Astrocyte of the spinal cord (primary cell): ENCODE data around the gene AGO3.

Experiments used
- DNase-seq: peaks from one replicate; pipeline ENCODE4 v3.0.0; 2011; ENCODE audit warnings: low read depth, low spot score
- H3K4me3 ChIP-seq: 2 replicates; pipeline ENCODE4 v1.5.1; 2011; ENCODE audit warnings: low read depth, mild to moderate bottlenecking, low read length, moderate library complexity
- in situ Hi-C: cut with HindIII; loops from 2 replicates; pipeline ENCODE4 v1.10.0; 2017; ENCODE audit warnings: low sequenced_read_pairs
- TF ChIP-seq, protein P1 (sequence below): IDR thresholded peaks from 2 replicates; pipeline ENCODE4 v1.5.1; 2012; ENCODE audit warnings: low read depth, mild to moderate bottlenecking, low read length, inconsistent platforms

AGO3 gene

DNA sequence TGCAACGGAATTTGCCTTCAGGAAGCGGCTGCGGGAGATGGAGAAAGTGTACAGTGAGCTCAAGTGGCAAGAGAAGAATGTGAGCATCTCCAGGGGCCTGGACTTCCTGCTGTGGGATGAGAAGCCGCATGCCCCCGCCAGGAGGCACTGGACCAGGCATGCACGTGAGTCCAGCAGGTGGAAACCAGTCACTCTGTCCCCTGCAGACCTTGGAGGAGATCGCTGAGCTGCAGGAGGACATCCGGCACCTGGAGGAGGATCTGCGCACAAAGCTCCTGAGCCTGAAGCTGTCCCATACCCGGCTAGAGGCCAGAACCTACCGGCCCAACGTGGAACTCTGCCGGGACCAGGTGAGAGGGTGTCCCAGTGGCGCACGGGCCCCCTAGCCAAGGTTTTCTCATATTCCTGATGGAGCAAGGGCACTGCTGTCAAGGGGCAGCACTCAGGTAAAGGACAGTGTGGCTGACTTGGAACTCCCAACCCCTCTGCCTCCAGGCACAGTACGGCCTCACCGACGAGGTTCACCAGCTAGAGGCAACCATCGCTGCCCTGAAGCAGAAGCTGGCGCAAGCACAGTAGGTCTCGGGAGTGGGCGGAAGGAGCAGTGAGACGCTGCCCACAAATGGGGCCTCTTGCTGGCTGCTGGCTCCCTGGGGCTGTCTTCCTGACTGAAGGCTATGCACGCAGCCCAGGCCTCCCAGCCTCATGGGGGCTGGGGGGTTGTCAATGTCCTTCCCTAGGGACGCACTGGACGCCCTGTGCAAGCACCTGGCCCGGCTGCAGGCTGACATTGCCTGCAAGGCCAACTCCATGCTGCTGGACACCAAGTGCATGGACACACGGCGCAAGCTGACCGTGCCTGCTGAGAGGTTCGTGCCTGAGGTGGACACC is 156.6 kb downstream of the AGO3 start:
- in situ Hi-C loops = no loop called here
- DNase-seq = no peak
- TF ChIP-seq, protein P1, sequence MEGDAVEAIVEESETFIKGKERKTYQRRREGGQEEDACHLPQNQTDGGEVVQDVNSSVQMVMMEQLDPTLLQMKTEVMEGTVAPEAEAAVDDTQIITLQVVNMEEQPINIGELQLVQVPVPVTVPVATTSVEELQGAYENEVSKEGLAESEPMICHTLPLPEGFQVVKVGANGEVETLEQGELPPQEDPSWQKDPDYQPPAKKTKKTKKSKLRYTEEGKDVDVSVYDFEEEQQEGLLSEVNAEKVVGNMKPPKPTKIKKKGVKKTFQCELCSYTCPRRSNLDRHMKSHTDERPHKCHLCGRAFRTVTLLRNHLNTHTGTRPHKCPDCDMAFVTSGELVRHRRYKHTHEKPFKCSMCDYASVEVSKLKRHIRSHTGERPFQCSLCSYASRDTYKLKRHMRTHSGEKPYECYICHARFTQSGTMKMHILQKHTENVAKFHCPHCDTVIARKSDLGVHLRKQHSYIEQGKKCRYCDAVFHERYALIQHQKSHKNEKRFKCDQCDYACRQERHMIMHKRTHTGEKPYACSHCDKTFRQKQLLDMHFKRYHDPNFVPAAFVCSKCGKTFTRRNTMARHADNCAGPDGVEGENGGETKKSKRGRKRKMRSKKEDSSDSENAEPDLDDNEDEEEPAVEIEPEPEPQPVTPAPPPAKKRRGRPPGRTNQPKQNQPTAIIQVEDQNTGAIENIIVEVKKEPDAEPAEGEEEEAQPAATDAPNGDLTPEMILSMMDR = no peak
- no peak overlapping the region for H3K4me3 ChIP-seq

- in situ Hi-C loops = no loop called here
- TF ChIP-seq, protein P1 = no peak
- H3K4me3 ChIP-seq = peak overlapping the region; percentile 36
- DNase-seq = no peak
These were observed 157.3 kb downstream of the AGO3 start for GRCh38 chr1:36088265-36088576.

DNA sequence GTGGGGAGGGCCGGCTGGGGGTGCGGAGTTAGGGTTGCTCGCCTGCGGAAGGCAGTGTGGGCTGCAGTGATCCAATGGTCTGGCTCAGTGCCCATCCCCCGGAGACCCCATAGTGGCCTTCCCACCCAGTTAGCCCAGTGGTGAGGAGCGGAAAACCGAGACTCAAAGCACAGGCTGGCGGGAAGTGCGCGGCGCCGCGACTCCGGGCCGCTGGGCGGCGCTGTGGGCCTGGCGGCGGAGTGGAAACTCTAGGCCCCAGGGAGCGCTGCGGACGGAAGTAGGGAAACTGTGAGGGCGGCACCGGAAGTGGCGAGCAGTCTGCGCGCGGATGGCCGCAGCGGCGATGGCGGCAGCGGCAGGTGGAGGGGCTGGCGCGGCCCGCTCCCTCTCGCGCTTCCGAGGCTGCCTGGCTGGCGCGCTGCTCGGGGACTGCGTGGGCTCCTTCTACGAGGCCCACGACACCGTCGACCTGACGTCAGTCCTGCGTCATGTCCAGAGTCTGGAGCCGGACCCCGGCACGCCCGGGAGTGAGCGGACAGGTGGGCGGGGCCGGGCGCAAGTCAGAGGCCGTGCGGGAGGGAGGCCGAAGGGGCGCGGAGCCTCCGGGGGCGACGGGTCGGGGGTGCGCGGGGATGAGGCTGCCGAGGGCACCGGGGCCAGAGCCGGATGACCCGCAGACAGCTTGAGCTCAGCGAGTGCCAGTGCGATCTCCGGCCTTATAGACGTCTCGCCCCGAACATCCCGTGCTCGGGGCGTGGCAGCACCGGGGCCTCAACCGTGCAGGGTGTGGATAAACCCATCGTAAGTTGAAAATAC is 157.9 kb downstream of the AGO3 start, which contains the start of gene ADPRS:
ADPRS (plus strand) TSS at position 316 of the 816 bp plus-strand sequence; CDS start at position 329, 13 bp downstream.
- DNase-seq = peak; percentile 90
- peak within 1 kb of the TSS; percentile 67 for H3K4me3 ChIP-seq
- TF ChIP-seq, protein P1 = peak; percentile 89
- in situ Hi-C loops = no loop called here

DNA sequence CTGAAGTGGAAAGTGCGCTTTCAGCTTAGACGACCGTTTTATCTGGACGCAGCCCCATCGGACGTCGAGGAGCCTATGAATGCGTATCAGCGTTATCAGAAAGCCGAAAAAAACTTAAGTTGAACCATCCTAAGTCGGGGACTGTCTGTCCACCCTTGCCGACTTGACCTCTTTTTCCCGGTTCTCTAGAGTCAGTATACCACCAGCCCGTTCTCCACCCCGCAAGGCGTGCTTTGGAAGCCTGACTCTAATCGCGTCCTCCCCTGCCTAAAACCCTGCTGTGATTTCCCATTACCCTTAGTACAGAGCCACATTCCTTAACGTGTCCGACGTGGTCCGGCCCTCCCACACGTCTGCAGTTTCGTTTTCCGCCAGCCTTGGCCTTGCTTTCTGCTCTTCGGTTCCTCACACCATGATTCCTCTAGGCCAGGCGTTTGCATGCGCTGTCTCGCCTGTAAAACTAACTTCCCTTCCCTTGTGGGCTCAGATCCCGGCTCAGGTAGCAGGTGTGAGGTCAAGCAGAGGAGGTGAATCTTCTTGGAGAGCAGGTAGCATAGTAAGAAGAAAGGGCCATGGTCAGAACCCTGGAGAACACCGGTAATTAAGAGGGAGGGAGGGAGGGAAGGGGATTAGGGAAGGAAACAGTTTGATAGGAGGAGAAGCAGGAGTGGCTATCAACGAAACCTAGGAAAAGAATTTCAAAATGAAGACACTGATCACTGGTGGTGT is 158.7 kb downstream of the AGO3 start:
- in situ Hi-C loops = no loop called here
- TF ChIP-seq, protein P1 = no peak
- peak; percentile 63 for DNase-seq
- peak overlapping the region; percentile 67 for H3K4me3 ChIP-seq

DNA sequence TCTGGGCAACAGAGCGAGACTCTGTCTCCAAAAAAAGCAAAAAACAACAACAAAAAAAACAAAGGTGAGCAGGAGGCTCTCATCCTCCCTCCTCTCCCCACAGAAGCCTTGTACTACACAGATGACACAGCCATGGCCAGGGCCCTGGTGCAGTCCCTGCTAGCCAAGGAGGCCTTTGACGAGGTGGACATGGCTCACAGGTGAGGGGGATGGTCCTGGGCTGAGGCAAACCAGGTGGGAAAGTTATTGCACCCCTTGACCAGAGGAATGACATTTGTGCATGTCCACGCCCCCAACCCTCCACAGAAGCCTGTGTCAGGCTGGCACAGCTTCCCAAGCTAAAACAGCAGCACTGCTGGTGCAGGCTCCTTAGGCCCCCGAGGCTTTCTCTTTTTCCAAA is 160.2 kb downstream of the AGO3 start:
- DNase-seq = no peak
- in situ Hi-C loops = no loop called here
- TF ChIP-seq, protein P1 = no peak
- H3K4me3 ChIP-seq = no peak overlapping the region

DNA sequence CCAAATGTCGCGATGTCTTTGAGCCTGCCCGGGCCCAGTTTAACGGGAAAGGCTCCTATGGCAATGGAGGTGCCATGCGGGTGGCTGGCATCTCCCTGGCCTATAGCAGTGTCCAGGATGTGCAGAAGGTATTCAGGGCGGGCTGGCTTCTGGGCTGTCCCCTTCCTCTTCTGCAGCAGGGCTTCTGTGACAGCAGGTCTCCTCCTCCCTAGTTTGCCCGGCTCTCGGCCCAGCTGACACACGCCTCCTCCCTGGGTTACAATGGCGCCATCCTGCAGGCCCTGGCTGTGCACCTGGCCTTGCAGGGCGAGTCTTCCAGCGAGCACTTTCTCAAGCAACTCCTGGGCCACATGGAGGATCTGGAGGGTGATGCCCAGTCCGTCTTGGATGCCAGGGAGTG is 160.8 kb downstream of the AGO3 start:
- no peak for DNase-seq
- H3K4me3 ChIP-seq = no peak overlapping the region
- TF ChIP-seq, protein P1 = no peak
- in situ Hi-C loops = no loop called here
